ENCODE measurements around the gene KAT6B. TPM values are rescaled to one million over a fixed set of nuclear protein-coding genes. Genes with fewer than 3 reads are reported as not detected.

Gene KAT6B
- total RNA-seq, 4 donors from 2014 or later: 45.4 to 94.9 (median 62.9) TPM

DNA sequence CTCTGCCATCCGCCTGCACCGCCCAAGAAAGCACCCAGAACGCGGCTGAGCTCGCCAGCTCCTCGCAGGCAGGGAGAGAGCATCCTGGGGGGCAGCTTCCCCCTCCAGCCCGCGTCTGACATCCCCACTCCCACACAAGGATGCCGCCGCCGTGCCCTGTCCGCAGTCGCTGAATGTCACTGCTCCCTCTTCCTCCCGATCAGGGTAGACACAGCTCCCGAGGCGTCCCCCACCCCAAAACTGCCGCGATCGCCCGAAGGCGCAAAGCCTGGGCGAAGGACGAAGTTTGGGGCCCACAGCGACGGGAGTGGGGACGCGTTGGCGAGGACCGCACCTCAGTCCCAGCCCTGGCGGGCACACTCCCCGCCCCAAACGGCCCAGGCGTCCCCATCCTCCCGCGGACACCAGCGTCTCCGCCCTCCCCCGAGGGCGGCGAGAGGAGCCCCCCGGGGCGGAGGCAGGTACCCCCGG, 1.5 kb upstream of the KAT6B start:
- peak overlapping the region; percentile 77 to 98 (median 93) for H3K27ac ChIP-seq
- peaks cover 4 to 36% (median 7%) of the 10 kb centered on the region in 4 donors for H3K4me1 ChIP-seq

DNA sequence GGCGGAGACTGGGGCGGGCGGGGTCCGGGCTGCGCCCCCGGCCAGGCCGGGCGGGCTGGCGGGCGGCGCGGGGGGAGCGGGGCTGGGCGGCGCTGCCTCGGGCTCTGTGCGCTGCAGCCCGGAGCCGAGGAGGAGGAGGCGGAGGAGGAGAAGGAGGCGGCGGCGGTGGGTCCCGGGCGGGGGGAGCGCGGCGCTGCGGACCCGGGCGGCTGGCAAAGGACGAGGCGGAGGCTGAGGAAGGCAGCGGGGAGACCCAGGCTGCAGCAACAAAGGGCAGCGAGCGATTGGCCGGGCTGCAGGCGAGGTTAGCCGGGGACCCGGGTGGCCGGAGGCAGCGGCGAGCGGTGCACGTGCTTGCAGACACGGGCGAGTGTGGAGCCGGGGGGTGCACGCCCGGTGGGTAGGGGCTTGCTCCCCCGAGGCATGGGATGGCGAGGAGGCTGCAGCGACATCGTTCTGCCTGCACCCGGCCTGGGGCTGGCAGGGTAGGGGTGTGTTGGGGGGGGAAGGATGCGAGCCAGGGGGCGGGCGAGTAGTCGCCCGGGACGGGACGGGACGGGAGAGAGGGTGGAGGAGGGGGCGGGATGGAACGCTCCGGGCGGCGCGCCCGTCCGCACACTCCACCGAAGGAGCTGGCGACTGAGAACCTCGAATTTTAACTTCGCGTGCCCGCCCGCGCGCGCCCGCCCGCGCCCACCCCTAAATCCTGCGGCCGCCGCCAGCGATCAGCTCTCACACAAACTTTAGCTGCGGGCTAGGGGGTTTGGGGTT, 844 bp upstream of the KAT6B start:
- Histone ChIP-seq H3K27ac (peak overlapping the region; percentile 77 to 98 (median 93)), H3K4me3 (peak overlapping the region; percentile 74 to 94 (median 86)), H3K27me3 (no peaks in the 10 kb centered on the region), H3K9me3 (no peaks in the 10 kb centered on the region), H3K4me1 (peaks cover 4 to 36% (median 7%) of the 10 kb centered on the region in 4 donors), H3K36me3 (no peaks in the 10 kb centered on the region)
- peak in 1 of 2 donors; percentile 31 for TF ChIP-seq POLR2A (IDR thresholded peaks at IDR 0.05)
- TF ChIP-seq, protein P1, sequence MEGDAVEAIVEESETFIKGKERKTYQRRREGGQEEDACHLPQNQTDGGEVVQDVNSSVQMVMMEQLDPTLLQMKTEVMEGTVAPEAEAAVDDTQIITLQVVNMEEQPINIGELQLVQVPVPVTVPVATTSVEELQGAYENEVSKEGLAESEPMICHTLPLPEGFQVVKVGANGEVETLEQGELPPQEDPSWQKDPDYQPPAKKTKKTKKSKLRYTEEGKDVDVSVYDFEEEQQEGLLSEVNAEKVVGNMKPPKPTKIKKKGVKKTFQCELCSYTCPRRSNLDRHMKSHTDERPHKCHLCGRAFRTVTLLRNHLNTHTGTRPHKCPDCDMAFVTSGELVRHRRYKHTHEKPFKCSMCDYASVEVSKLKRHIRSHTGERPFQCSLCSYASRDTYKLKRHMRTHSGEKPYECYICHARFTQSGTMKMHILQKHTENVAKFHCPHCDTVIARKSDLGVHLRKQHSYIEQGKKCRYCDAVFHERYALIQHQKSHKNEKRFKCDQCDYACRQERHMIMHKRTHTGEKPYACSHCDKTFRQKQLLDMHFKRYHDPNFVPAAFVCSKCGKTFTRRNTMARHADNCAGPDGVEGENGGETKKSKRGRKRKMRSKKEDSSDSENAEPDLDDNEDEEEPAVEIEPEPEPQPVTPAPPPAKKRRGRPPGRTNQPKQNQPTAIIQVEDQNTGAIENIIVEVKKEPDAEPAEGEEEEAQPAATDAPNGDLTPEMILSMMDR (IDR thresholded peaks at IDR 0.05): no peak
- DNase-seq: peak in 1 of 3 donors; percentile 70

More for the DNA sequence above, 1.5 kb upstream of the KAT6B start:
- H3K36me3 ChIP-seq: no peaks in the 10 kb centered on the region
- no peaks in the 10 kb centered on the region for H3K9me3 ChIP-seq
- peak overlapping the region; percentile 74 to 94 (median 86) for H3K4me3 ChIP-seq
- peak; percentile 38 to 70 (median 69) for DNase-seq
- H3K27me3 ChIP-seq: no peaks in the 10 kb centered on the region
- TF ChIP-seq POLR2A (IDR thresholded peaks at IDR 0.05): no peak
- TF ChIP-seq, protein P1 (IDR thresholded peaks at IDR 0.05): no peak

DNA sequence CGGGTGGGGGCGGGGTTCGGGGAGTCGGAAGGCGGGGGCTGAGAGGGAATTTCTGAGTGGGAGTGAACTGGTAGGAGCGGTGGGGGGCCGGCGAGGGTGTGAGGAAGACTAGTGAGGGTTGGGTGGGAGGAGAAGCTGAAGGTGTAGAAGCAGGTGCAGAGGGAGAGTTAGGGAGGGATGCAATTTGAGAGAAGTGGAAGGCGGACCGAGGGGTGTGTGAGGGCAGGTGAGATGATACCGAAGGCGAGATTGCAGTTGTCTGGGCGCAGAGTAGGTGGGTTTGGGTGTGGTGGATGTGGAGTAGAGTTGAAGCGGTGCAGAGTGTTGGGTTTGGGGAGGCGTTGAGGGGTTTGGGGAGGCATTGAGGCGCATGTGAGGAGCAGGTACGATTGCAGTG, 643 bp downstream of the KAT6B start:
- no peaks in the 10 kb centered on the region for H3K27me3 ChIP-seq
- no peaks in the 10 kb centered on the region for H3K9me3 ChIP-seq
- DNase-seq: no peak
- H3K36me3 ChIP-seq: no peaks in the 10 kb centered on the region
- peak overlapping the region; percentile 58 to 94 (median 86) for H3K4me3 ChIP-seq
- TF ChIP-seq, protein P1 (IDR thresholded peaks at IDR 0.05): no peak
- TF ChIP-seq POLR2A (IDR thresholded peaks at IDR 0.05): no peak
- peaks cover 4 to 32% (median 7%) of the 10 kb centered on the region in 4 donors for H3K4me1 ChIP-seq
- H3K27ac ChIP-seq: peak overlapping the region in 3 of 4 donors; percentile 96 to 100 (median 98)

DNA sequence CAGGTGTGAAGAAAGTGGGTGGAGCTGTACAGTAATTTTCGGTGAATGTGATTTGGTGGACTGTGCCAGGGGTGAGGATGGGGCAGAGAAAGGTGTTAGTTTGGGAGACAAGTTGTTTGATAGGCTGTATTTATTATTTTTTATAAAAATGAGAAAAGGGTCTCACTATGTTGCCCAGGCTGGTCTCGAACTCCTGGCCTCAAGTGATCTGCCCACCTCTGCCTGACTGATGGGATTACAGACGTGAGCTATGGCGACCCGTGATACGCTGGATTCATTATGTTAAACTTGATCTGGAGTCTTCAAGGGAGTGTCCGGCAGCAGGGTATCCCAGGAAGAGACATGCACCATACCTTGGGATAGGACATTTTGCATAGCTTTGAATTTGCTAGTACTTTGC, 1.3 kb downstream of the KAT6B start:
- no peaks in the 10 kb centered on the region for H3K27me3 ChIP-seq
- peak overlapping the region in 2 of 4 donors; percentile 96 to 100 for H3K27ac ChIP-seq
- H3K4me1 ChIP-seq: peaks cover 4 to 28% (median 7%) of the 10 kb centered on the region in 4 donors
- no peak for DNase-seq
- no peak for TF ChIP-seq POLR2A (IDR thresholded peaks at IDR 0.05)
- TF ChIP-seq, protein P1 (IDR thresholded peaks at IDR 0.05): no peak
- no peaks in the 10 kb centered on the region for H3K9me3 ChIP-seq
- peak overlapping the region in 2 of 4 donors; percentile 91 to 94 for H3K4me3 ChIP-seq
- H3K36me3 ChIP-seq: no peaks in the 10 kb centered on the region

DNA sequence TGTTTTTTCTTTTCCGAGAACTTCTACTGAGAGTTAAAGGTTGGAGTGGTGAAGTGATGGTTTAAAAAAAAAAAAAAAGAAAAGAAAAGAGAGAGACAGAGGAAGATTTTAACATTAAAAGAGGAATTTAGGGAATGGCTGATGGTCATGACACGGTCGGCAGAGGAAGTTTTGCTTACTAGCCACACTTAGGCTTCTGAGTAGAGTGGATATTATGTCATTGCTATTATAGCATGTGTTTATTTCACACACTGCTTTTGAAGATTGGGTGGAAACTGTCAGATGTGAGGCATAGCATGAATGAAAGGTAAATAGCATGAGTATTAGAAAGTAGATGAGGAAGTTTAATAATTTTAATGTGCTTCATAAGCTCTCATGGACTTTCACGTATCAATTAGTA, 2.5 kb downstream of the KAT6B start:
- Histone ChIP-seq H3K27ac (no peak overlapping the region), H3K4me1 (peaks cover 4 to 19% (median 7%) of the 10 kb centered on the region in 4 donors), H3K4me3 (no peak overlapping the region), H3K36me3 (no peaks in the 10 kb centered on the region), H3K9me3 (no peaks in the 10 kb centered on the region), H3K27me3 (no peaks in the 10 kb centered on the region)
- DNase-seq: no peak
- TF ChIP-seq POLR2A (IDR thresholded peaks at IDR 0.05): no peak
- TF ChIP-seq, protein P1 (IDR thresholded peaks at IDR 0.05): no peak
